ENCODE results near the gene VSIG2. TPM values are rescaled to one million over a fixed set of nuclear protein-coding genes. Genes with fewer than 3 reads are reported as not detected.

VSIG2 gene
- total RNA-seq, 1 experiment from 2014 or later: not detected

GRCh38 chr11:124746621-124747243 lies 5.3 kb downstream of the VSIG2 start:
- no TSS peak for BruUV-seq (replicated peaks)
- intact Hi-C loops (cut with micrococcal nuclease; ENCODE audit: unreplicated experiment): loop anchor here (2.0 kb wide), 1 partner anchor 16 kb away; the partner anchor contains the start of gene ESAM
- no peaks in the 10 kb centered on the region for H3K27me3 Mint-ChIP-seq (ENCODE audit: unreplicated experiment)
- H3K27ac Mint-ChIP-seq (ENCODE audit: unreplicated experiment): peak overlapping the region; percentile 70
- H3K36me3 Mint-ChIP-seq (ENCODE audit: insufficient read depth, unreplicated experiment): peaks cover 23% of the 10 kb centered on the region
- H3K9me3 Mint-ChIP-seq (ENCODE audit: low read depth, unreplicated experiment): no peaks in the 10 kb centered on the region
- DNase-seq: peak; percentile 74
- peaks cover 16% of the 10 kb centered on the region for H3K4me1 Mint-ChIP-seq (ENCODE audit: low read depth, unreplicated experiment)
- peak; percentile 34 for TF ChIP-seq CTCF (IDR thresholded peaks at IDR 0.05; ENCODE audit: unreplicated experiment)
- CTCF ChIA-PET: interaction anchor here (0.6 to 1.5 kb wide), 7 partner anchors 12 to 130 kb away, joined by 3 to 13 read pairs (median 5); partner anchors contain the start of gene ESAM
- peak overlapping the region; percentile 87 for H3K4me3 Mint-ChIP-seq (ENCODE audit: low read depth, unreplicated experiment)

- CTCF ChIA-PET: interaction anchor here (0.6 to 1.5 kb wide), 7 partner anchors 13 to 130 kb away, joined by 3 to 13 read pairs (median 5); partner anchors contain the start of gene ESAM
- peak overlapping the region; percentile 70 for H3K27ac Mint-ChIP-seq (ENCODE audit: unreplicated experiment)
- peaks cover 16% of the 10 kb centered on the region for H3K4me1 Mint-ChIP-seq (ENCODE audit: low read depth, unreplicated experiment)
- DNase-seq: no peak
- no peaks in the 10 kb centered on the region for H3K27me3 Mint-ChIP-seq (ENCODE audit: unreplicated experiment)
- no TSS peak for BruUV-seq (replicated peaks)
- intact Hi-C loops (cut with micrococcal nuclease; ENCODE audit: unreplicated experiment): loop anchor here (2.0 kb wide), 1 partner anchor 17 kb away; the partner anchor contains the start of gene ESAM
- H3K36me3 Mint-ChIP-seq (ENCODE audit: insufficient read depth, unreplicated experiment): peaks cover 23% of the 10 kb centered on the region
- peak overlapping the region; percentile 87 for H3K4me3 Mint-ChIP-seq (ENCODE audit: low read depth, unreplicated experiment)
- no peak for TF ChIP-seq CTCF (IDR thresholded peaks at IDR 0.05; ENCODE audit: unreplicated experiment)
- H3K9me3 Mint-ChIP-seq (ENCODE audit: low read depth, unreplicated experiment): no peaks in the 10 kb centered on the region
Observed at GRCh38 chr11:124745835-124746620, 6.0 kb downstream of the VSIG2 start.

GRCh38 chr11:124745270-124745834 lies 6.7 kb downstream of the VSIG2 start:
- BruUV-seq (replicated peaks): no TSS peak
- Mint-ChIP-seq H3K27ac (ENCODE audit: unreplicated experiment) (no peak overlapping the region), H3K4me1 (ENCODE audit: low read depth, unreplicated experiment) (peaks cover 16% of the 10 kb centered on the region), H3K27me3 (ENCODE audit: unreplicated experiment) (no peaks in the 10 kb centered on the region), H3K4me3 (ENCODE audit: low read depth, unreplicated experiment) (peak overlapping the region; percentile 87), H3K9me3 (ENCODE audit: low read depth, unreplicated experiment) (no peaks in the 10 kb centered on the region), H3K36me3 (ENCODE audit: insufficient read depth, unreplicated experiment) (peaks cover 27% of the 10 kb centered on the region)
- intact Hi-C loops (cut with micrococcal nuclease; ENCODE audit: unreplicated experiment): no loop called here
- CTCF ChIA-PET: no interaction called here
- TF ChIP-seq CTCF (IDR thresholded peaks at IDR 0.05; ENCODE audit: unreplicated experiment): no peak
- DNase-seq: no peak

GRCh38 chr11:124743050-124743449 lies 9.0 kb downstream of the VSIG2 start:
- no peak for DNase-seq

More at GRCh38 chr11:124743050-124743449, 9.0 kb downstream of the VSIG2 start:
- intact Hi-C loops (cut with micrococcal nuclease; ENCODE audit: unreplicated experiment): no loop called here
- TF ChIP-seq CTCF (IDR thresholded peaks at IDR 0.05; ENCODE audit: unreplicated experiment): no peak
- CTCF ChIA-PET: interaction anchor here (0.5 to 0.7 kb wide), 2 partner anchors 21 to 94 kb away, joined by 3 to 4 read pairs; no protein-coding TSS in a partner anchor
- peaks cover 8% of the 10 kb centered on the region for H3K4me1 Mint-ChIP-seq (ENCODE audit: low read depth, unreplicated experiment)
- H3K4me3 Mint-ChIP-seq (ENCODE audit: low read depth, unreplicated experiment): no peak overlapping the region
- H3K27me3 Mint-ChIP-seq (ENCODE audit: unreplicated experiment): peaks cover 16% of the 10 kb centered on the region
- H3K27ac Mint-ChIP-seq (ENCODE audit: unreplicated experiment): no peak overlapping the region
- H3K36me3 Mint-ChIP-seq (ENCODE audit: insufficient read depth, unreplicated experiment): peaks cover 28% of the 10 kb centered on the region
- no TSS peak for BruUV-seq (replicated peaks)
- H3K9me3 Mint-ChIP-seq (ENCODE audit: low read depth, unreplicated experiment): no peaks in the 10 kb centered on the region
